ENCODE measurements around the gene PLCB1. TPM values are rescaled to one million over a fixed set of nuclear protein-coding genes. Genes with fewer than 3 reads are reported as not detected.

Gene PLCB1
- total and polyA plus RNA-seq, 2 donors (not counting 1 experiment from before 2014, with no cell fraction given) = 13.4 to 23.3 TPM

DNA sequence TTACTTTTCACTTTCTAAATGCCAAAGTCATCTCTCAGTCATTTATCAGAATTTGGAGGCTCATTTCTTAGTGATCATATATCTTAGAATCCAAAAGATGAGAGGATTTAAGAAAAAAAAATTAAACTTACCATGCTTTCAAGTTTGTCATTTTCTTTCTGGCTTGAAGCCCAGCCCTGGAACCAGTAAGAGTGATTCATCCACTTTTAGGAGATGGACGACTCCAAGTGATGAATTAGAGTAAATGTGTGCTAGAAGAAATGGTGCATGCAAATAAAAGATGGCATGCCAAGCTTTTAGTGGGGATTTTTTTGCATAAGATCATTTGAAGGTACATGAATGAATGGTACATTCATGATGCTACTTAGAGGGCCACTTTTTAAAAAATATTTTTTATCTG, 20.1 kb downstream of the PLCB1 start:
- H3K9me3 ChIP-seq (ENCODE audit: control insufficient read depth, insufficient read depth, low read depth, low read length) = no peaks in the 10 kb centered on the region
- DNase-seq (ENCODE audit: low read depth in 2 of 2) = peak; percentile 60 to 82
- no peaks in the 10 kb centered on the region for H3K27me3 ChIP-seq (ENCODE audit: control insufficient read depth, insufficient read depth, low read length)
- TF ChIP-seq CTCF (conservative IDR thresholded peaks at IDR 0.05 in 1 of 2, IDR thresholded peaks at IDR 0.05 in 1 of 2; ENCODE audit: low read depth in 1 of 2, low read length in 2 of 2) (no peak), EZH2 (IDR thresholded peaks at IDR 0.05; ENCODE audit: low read length, missing control alignments) (no peak)
- H3K4me1 ChIP-seq (ENCODE audit: control insufficient read depth, extremely low read depth, insufficient read depth, low read length) = peaks cover 24% of the 10 kb centered on the region
- no peak overlapping the region for H3K4me2 ChIP-seq (ENCODE audit: extremely low read depth, insufficient read depth, low read length)
- H3K4me3 ChIP-seq (replicated peaks in 1 of 4; ENCODE audit: control extremely low read depth in 1 of 4, insufficient read depth in 1 of 4, low read depth in 3 of 4, low read length in 4 of 4) = no peak overlapping the region
- no peak overlapping the region for H3K27ac ChIP-seq (ENCODE audit: insufficient read depth, low read length)
- no peaks in the 10 kb centered on the region for H4K20me1 ChIP-seq (ENCODE audit: control insufficient read depth, extremely low read depth, insufficient read depth, low read length)
- no peaks in the 10 kb centered on the region for H3K79me2 ChIP-seq (ENCODE audit: control insufficient read depth, insufficient read depth, low read length)
- H3K9ac ChIP-seq (ENCODE audit: insufficient read depth, low read length) = no peak overlapping the region
- H3K36me3 ChIP-seq (ENCODE audit: control insufficient read depth, insufficient read depth, low read length) = no peaks in the 10 kb centered on the region
- no peak overlapping the region for H2AFZ ChIP-seq (ENCODE audit: low read length)

- Histone ChIP-seq H3K36me3 (ENCODE audit: control insufficient read depth, insufficient read depth, low read length) (no peaks in the 10 kb centered on the region), H3K9ac (ENCODE audit: insufficient read depth, low read length) (no peak overlapping the region), H3K79me2 (ENCODE audit: control insufficient read depth, insufficient read depth, low read length) (no peaks in the 10 kb centered on the region)
These were observed 20.8 kb downstream of the PLCB1 start for GRCh38 chr20:8152847-8153246.

GRCh38 chr20:8153281-8153908, 21.3 kb downstream of the PLCB1 start:
- Histone ChIP-seq H3K4me1 (ENCODE audit: control insufficient read depth, extremely low read depth, insufficient read depth, low read length) (peaks cover 22% of the 10 kb centered on the region), H3K27me3 (ENCODE audit: control insufficient read depth, insufficient read depth, low read length) (no peaks in the 10 kb centered on the region), H3K4me3 (replicated peaks in 1 of 4; ENCODE audit: control extremely low read depth in 1 of 4, insufficient read depth in 1 of 4, low read depth in 3 of 4, low read length in 4 of 4) (no peak overlapping the region), H3K36me3 (ENCODE audit: control insufficient read depth, insufficient read depth, low read length) (no peaks in the 10 kb centered on the region), H3K9me3 (ENCODE audit: control insufficient read depth, insufficient read depth, low read depth, low read length) (no peaks in the 10 kb centered on the region), H2AFZ (ENCODE audit: low read length) (no peak overlapping the region), H4K20me1 (ENCODE audit: control insufficient read depth, extremely low read depth, insufficient read depth, low read length) (no peaks in the 10 kb centered on the region), H3K9ac (ENCODE audit: insufficient read depth, low read length) (no peak overlapping the region), H3K4me2 (ENCODE audit: extremely low read depth, insufficient read depth, low read length) (no peak overlapping the region), H3K79me2 (ENCODE audit: control insufficient read depth, insufficient read depth, low read length) (no peaks in the 10 kb centered on the region), H3K27ac (ENCODE audit: insufficient read depth, low read length) (no peak overlapping the region)
- DNase-seq (ENCODE audit: low read depth in 2 of 2) = peak; percentile 46 to 48
- TF ChIP-seq CTCF (conservative IDR thresholded peaks at IDR 0.05 in 1 of 2, IDR thresholded peaks at IDR 0.05 in 1 of 2; ENCODE audit: low read depth in 1 of 2, low read length in 2 of 2) (no peak), EZH2 (IDR thresholded peaks at IDR 0.05; ENCODE audit: low read length, missing control alignments) (no peak)

More at GRCh38 chr20:8152847-8153246, 20.8 kb downstream of the PLCB1 start:
- H4K20me1 ChIP-seq (ENCODE audit: control insufficient read depth, extremely low read depth, insufficient read depth, low read length) = no peaks in the 10 kb centered on the region
- no peaks in the 10 kb centered on the region for H3K27me3 ChIP-seq (ENCODE audit: control insufficient read depth, insufficient read depth, low read length)
- H3K4me2 ChIP-seq (ENCODE audit: extremely low read depth, insufficient read depth, low read length) = no peak overlapping the region
- H3K4me1 ChIP-seq (ENCODE audit: control insufficient read depth, extremely low read depth, insufficient read depth, low read length) = peaks cover 24% of the 10 kb centered on the region
- H2AFZ ChIP-seq (ENCODE audit: low read length) = no peak overlapping the region
- DNase-seq (ENCODE audit: low read depth in 2 of 2) = no peak
- TF ChIP-seq CTCF (conservative IDR thresholded peaks at IDR 0.05 in 1 of 2, IDR thresholded peaks at IDR 0.05 in 1 of 2; ENCODE audit: low read depth in 1 of 2, low read length in 2 of 2) = no peak
- no peak for TF ChIP-seq EZH2 (IDR thresholded peaks at IDR 0.05; ENCODE audit: low read length, missing control alignments)
- no peak overlapping the region for H3K4me3 ChIP-seq (replicated peaks in 1 of 4; ENCODE audit: control extremely low read depth in 1 of 4, insufficient read depth in 1 of 4, low read depth in 3 of 4, low read length in 4 of 4)
- no peak overlapping the region for H3K27ac ChIP-seq (ENCODE audit: insufficient read depth, low read length)
- no peaks in the 10 kb centered on the region for H3K9me3 ChIP-seq (ENCODE audit: control insufficient read depth, insufficient read depth, low read depth, low read length)
